GM21528 (cell line): ENCODE data around the gene HEPH.
"Not testable (repeated sequence)": the region's sequence is repeated elsewhere in the genome, so short reads cannot be mapped to it uniquely, and the experiment has no call there.

Experiments used
- ATAC-seq: cut with Tn5 transposase; IDR thresholded peaks from one replicate; pipeline ENCODE4 v1.9.1; 2021; ENCODE audit warnings: mild to moderate bottlenecking, moderate library complexity; ENCODE audit not compliant: unreplicated experiment, low FRiP score

The HEPH gene

GRCh38 chrX:66203114-66203513 lies 39.1 kb downstream of the HEPH start:
- no peak for ATAC-seq

- no peak for ATAC-seq
Observed at GRCh38 chrX:66221856-66222255, 57.8 kb downstream of the HEPH start.

GRCh38 chrX:66232296-66232695 lies 68.2 kb downstream of the HEPH start:
- no peak for ATAC-seq

- no peak for ATAC-seq
Observed at GRCh38 chrX:66233209-66233608, 69.2 kb downstream of the HEPH start.

- ATAC-seq: not testable (repeated sequence)
Observed at GRCh38 chrX:66233904-66234303, 69.9 kb downstream of the HEPH start.

GRCh38 chrX:66255359-66255967 lies 91.4 kb downstream of the HEPH start:
- ATAC-seq: no peak

GRCh38 chrX:66262807-66263206 lies 98.8 kb downstream of the HEPH start:
- ATAC-seq: no peak
